Fibroblast of lung (primary cell): ENCODE data around the gene ETV6.

Experiments
- CTCF ChIP-seq, 2 donors: IDR thresholded peaks in 1 of 2; conservative IDR thresholded peaks in 1 of 2; 1 replicate in 1 of 2; 2 replicates in 1 of 2; pipeline ENCODE4 v1.5.1; 2011 to 2012; ENCODE audit warnings: low read length in 2 of 2, control low read depth in 1 of 2, inconsistent platforms in 1 of 2, low read depth in 1 of 2, mild to moderate bottlenecking in 1 of 2
- EZH2 ChIP-seq: IDR thresholded peaks from 2 replicates; pipeline ENCODE4 v1.5.1; 2012; ENCODE audit warnings: low read length, control low read depth, mild to moderate bottlenecking; ENCODE audit errors: missing control alignments

- TF ChIP-seq CTCF (conservative IDR thresholded peaks at IDR 0.05 in 1 of 2, IDR thresholded peaks at IDR 0.05 in 1 of 2; ENCODE audit: low read depth in 1 of 2, low read length in 2 of 2) (no peak), EZH2 (no peak)
These were observed 118.3 kb downstream of the ETV6 start for GRCh38 chr12:11767798-11768197.
